IPS DF 19.7 (cell line): ENCODE data around the gene SSMEM1.
A peak's percentile ranks its signal among the peaks of the same experiment; 100 is the strongest.
"Not testable (repeated sequence)": the region's sequence is repeated elsewhere in the genome, so short reads cannot be mapped to it uniquely, and the experiment has no call there.

Experiments used
- DNase-seq: peaks from one replicate; pipeline ENCODE4 v3.0.0-alpha.2; 2013; ENCODE audit warnings: low read depth, low spot score

Gene SSMEM1

DNA sequence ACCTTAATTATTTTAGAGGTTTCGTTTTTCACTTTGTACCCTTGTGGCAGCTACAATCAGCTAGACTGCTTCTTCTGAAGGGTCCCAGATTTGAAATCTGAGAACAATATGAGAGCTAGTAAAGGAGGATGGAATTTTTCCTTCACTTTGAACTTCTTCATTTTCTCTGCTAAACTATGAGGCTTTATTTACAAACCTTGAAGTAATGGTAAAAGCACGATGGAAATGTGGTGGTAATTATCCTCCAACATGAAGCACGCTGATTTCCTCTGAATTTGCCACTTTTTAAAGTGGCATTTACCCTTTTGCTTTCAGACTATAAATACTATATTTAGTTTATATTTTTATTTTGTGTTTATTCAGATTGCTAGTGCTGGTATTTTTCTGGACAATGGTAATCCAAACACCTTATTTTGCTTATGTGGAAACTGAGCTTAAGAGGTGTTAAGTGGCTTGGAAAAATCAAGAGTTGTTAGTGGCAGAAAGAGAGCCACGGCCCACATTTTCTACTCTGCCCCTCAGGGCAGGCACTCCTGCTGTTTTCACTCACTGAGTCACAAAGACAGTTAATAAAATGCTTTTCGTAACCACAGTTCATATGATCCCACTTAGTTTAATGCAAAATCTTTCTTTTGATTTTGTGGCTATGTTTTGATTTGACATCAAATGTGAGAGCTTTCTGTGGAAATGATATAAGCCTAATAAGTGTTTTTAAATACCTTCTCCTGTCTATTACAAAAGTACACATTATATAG, 2.7 kb downstream of the SSMEM1 start:
- no peak for DNase-seq

DNA sequence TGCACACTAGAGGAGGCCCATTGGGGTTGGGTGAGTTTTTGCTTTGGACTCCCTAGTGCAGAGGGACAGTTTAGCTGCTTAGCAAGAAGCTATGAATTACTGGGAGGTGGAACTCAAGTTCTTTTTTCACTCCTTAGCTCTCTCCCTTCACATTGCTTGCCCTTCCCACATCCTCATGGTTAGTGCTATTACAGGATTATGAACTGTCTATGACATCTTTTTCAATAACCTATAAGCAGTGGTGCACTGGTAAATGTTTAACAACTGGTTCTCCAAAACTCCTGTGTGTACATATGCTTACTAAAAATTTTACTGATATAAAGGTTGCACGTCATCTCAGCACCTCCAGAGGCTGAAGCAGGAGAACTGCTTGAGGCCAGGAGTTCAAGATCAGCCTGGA, 6.2 kb downstream of the SSMEM1 start:
- no peak for DNase-seq

DNA sequence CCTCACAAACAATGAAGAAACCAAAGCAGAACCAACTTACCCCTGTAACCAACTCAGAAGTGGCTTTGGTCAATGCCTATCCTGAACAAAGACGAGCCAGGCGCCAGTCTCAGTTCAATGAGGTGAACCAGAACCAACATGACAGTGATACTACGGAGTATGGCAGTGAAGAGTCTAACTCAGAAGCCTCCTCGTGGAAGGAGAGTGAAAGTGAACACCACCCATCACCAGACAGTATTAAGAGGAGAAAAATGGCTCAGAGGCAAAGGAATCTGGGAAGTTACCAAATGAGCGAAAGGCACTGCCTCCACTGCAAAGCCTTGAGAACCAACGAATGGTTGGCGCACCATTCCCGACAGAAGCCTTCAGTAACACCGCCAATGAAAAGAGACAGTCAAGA, 8.4 kb downstream of the SSMEM1 start:
- DNase-seq: no peak

DNA sequence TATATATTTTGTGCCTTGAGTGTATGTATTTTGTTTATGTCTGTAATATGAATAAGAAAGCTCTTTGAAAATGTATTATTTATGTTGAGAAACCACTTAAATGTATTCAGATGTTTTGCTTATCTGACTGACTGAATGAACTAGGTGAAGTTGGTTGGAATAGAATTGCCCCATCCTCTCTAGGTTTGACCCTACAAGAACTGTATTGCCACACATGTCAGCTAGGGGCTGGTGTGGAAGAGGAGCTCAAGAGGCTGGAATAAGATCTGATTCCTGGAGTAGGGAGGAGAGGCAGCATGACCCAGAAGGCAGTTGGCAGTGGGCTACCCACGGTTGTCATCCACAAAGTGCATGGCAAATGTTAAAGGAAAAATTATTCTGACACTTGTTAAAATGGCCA, 9.1 kb downstream of the SSMEM1 start:
- DNase-seq: no peak

DNA sequence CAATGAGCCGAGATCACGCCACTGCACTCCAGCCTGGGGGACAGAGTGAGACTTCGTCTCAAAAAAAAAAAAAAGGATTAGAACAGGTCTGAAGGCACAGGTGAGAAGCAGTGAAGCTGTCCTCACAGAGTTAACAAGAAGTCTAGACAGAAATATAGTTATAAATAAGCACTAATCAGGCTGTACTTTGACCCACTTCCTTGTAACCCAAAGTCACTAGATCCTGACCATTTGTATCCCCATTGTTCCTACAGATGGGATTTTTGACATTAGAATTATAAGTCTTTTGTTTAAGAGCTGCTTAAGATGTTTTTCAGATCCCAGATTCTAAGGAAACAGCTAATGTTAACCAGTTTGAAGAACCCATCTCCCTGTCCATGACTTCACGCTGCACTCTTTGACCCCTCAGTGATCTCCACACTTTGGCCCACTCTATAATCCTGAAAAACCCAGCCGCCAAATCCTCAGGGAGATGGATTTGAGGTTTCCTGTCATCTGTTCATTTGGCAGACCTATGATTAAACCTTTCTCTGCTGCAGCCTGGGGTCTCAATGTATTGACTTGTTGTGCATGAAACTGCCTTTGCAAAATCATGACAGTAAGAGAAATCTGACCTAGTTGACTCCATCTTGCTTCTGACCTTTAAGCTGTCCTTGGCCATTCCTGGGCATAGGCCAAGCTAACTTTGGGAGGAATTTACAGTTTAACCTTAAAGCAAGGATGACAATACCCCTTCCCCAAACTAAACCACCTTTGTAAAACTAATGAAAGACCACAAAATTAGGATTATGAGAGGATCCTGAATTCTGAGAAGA, 11.4 kb downstream of the SSMEM1 start:
- DNase-seq: no peak

DNA sequence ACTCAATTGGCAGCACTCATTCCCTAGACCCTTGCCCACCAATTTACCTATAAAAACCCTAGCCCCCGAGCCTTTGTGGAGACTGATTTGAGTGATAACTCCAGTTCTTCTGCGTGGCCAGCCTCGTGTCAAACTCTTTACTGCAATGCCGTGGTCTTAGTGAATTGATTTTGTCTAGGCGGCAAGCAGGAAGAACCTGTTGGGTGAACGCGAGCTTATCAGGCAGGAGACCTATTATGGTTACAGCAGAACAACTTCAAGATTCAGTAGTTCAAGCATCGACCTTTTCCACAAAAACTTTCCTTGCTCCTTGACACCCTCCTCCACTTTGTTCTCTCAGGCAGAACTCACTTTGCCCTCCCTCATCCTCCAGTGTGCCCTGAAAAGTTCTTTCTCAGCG, 12.2 kb downstream of the SSMEM1 start:
- DNase-seq: no peak

DNA sequence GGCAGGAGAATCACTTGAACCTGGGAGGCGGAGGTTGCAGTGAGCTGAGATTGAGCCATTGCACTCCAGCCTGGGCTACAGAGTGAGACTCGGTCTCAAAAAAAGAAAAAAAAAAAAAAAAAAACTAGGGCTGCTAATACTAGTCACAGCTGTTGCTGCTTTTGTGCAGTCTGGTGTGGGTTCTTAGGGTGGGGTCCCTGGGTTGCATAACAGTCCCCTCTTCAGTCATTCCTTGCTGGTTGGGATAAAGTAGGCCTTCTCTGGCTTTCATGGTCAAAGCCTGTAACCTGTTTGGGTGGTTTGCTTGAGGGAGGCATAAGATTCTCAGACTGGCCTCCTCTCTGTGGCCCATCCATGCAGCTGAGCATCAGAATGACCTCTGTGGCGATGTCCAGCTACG, 14.1 kb downstream of the SSMEM1 start:
- no peak for DNase-seq

DNA sequence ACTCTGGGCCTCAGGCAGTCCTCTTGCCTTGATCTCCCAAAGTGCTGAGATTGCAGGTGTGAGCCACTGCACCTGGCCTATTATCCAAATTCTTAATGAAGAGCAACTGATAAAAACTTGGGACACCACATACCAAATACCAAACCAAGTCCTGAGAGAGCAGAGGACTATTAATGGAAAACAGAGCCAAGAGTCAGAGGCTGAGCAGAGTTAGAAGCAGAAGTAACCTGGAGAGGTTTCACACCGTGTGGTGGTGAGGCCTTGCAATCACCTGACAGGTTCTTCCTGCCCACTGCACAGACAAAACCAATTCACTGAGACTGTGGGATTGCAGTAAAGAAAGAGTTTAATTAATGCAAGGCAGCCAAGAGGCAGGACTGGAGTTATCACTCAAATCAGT, 16.0 kb downstream of the SSMEM1 start:
- no peak for DNase-seq

DNA sequence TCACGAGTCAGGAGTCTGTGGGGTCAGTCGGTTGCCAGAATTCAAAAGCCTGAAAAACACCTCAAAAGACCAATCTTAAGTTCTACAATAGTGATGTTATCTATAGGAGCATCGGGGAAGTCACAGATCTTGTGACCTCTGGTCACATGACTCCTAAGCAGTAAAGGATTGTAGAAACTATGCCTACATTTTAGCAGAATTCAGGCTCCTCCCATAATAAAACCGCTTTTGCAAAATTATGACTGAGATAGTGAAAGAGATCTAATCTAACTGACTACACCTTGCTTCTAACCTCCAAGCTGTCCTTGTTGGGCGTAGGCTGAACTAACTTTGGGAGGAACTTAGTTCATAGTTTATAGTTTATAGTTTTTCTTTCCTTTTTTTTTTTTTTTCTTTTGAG, 16.6 kb downstream of the SSMEM1 start:
- DNase-seq: no peak

DNA sequence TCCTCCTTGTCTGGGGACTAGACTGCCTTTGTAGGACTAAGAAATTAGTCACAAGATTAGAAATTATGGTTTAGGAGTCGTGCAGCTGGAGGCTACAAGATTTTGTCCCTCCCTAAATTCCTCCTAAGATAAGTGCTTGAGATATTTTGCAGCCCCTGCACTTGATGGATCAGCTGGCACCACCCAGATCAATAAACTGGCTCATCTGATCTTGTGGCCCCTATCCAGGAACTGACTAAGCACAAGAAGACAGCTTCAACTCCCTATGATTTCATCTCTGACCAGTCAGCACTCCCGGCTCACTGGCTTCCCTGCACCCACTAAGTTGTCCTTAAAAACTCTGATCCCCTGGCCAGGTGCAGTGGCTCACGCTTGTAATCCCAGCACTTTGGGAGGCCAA, 17.3 kb downstream of the SSMEM1 start:
- not testable (repeated sequence) for DNase-seq

DNA sequence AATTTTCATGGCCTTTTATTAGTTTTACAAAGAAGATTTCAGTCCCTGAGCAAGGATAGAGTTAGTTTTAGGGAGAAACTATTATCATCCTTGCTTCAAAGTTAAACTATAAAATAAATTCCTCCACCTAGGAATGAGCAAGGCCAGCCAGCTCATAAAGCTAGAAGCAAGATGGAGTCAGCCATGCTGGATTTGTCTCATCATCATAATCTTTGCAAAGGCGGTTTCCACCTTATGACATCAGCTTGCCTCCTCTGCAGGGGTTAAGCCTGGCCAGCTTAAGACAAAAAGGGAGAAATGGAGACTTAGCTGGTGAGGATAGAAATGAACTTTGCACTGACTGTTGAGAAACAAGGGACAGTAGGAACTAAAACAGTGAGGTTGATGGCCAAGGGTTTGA, 18.7 kb downstream of the SSMEM1 start:
- no peak for DNase-seq

DNA sequence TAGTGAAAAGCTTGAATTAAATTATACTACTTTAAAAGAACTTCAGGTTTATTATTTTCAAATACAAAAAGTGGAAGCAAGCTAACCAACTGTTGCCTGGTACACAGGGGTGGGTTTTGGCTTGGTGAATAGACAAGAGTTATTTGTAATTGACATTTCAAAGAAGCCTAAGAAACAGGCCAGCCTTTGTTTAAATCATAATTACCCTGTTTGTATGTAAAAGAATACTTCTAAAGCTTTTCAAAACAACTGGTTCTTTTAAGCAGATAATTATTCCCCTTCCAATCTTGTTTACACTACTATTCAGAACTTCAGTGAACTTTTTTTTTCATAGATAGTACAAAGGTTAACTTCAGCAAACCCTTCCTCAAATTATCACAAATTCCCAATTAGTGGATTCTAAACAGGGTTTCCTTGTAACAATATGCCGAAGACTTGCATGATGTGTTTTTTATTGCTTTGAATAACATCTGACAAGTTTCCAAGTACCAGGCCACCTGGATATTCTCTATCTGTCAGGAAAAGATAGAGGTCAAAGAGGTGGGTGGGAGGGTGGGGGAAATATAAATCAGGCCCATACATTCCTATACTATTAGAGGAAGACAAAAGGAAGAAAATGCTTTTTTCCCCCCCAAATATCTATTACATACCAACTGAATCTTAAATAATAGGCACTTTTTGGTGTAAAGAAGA, 20.4 kb downstream of the SSMEM1 start:
- DNase-seq: no peak

DNA sequence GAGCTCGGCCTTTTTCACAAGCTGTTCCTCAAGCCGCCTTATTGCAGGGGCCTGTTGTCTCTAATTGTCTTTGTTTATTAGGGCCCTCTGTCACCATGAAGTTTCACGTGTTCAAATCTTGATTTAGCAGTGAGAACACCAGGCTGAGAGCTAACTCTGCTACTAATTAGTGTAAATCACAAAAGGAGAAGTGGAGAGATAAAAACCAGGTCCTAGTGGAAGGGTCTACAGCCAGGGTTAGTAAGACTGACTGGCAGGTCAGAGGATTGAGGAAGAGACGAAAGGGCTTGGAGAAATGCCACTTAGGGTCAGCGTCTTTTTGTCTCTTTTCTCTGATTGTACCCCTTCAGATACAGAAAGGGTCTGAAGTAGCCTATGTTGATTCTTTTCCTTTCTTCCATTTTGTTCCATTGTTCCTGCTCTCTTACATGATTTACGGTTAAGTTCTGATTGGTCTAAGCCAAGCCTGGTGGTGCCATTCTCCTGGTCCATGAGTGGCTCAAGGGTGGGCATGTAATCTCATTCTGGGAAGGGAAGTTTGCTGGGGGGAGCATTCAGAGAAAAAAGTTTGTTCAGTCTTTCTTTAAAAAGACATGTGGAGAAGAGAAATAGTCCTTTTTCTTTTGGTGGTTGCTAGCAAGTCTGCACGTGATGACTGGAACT, 21.3 kb downstream of the SSMEM1 start:
- no peak for DNase-seq

DNA sequence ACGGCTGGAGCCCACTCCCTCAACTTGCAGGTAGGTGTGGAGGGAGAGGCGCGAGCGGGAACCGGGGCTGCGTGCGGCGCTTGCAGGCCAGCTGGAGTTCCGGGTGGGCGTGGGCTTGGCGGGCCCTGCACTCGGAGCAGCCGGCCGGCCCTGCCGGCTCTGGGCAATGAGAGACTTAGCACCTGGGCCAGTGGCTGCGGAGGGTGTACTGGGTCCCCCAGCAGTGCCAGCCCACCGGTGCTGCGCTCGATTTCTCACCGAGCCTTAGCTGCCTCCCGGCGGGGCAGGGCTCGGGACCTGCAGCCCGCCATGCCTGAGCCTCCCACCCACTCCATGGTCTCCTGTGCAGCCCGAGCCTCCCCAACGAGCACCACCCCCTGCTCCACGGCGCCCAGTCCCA, 22.3 kb downstream of the SSMEM1 start:
- not testable (repeated sequence) for DNase-seq

DNA sequence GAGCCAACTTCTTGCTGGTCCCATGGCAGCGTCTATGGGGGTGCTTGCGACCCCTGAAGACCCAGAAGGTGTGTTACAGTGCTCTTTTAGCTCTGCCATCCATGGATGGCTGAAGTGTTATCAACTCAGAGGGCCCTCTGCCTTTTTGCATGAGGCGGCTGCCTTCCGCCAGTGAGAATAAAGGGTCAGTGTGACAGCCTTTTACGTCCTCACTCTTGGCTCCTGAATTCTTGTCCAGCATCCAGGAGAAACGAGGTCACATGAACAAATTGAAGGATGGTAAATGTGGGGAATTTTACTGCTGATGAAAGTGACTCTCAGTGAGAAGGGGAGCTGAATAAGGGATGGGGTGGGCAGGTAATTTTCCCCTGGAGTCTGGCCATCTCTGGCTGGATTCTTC, 24.1 kb downstream of the SSMEM1 start:
- no peak for DNase-seq

DNA sequence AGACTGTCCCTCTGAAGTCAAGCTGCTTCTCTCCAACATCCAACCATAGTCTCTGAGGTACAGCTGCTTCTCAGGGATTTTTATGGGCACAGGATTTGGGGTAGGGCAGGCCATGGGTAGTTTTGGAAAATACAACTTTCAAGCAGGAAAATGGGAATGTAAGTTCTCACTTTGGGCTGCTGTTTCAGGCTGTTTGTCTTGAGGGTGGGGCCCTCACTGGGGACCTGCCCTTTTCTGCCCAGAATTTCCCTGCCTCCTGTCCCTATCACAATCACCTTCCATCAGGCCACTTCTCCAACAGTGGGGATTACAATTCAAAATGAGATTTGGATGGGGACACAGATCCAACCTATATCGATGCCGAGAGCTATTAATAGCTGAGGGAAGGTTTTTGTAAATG, 24.5 kb downstream of the SSMEM1 start:
- DNase-seq: no peak

DNA sequence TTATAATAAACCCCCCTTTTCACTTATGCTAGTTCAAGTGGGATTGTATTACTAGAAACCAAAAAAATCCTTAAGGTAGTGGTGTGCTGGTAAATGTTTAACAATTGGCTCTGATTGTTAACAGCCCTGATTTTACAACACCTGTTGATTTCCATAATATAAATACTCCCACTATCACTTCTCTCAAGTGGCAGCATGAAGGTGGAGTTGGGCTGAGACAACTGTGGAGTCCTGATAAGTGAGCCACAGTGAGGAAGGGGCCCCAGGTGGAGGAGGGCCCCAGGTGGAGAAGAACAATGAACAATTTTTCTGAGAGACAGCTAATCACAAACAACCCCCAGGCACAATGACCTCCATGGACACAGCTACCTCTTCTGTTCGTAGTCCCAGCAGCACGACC, 26.4 kb downstream of the SSMEM1 start:
- DNase-seq: no peak

DNA sequence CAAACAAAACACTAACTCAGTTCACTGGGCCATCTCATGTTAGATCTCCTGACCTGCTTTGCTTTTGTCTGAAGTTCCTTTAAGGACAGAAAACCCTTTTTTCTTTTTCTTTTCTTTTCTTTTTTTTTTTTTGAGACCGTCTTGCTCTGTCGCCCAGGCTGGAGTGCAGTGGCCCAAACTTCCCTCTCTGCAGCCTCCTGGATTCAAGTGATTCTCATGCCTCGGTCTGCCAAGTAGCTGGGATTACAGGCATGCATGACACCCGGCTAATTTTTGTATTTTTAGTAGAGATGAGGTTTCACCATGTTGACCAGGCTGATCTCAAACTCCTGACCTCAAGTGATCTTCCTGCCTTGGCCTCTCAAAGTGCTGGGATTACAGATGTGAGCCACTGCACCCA, 28.7 kb downstream of the SSMEM1 start:
- not testable (repeated sequence) for DNase-seq

DNA sequence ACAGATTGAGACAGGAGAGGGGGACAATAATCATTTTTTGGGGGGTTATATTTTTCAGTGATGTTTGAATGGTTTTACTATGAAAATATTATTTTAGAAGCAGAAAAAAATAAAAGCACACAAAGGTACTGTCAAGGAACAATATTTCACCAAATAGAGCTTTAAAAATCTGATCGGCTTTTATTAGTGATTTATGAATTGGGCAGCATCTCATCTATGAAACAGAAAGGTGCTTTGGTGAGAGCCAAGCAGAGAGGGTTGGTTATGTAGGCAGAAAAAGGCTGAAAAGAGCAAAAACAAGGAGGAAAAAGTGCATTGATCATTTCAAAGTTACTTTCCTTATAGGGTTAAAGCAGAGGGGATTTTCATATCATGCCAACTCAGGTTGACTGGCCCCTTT, 32.6 kb downstream of the SSMEM1 start:
- no peak for DNase-seq

DNA sequence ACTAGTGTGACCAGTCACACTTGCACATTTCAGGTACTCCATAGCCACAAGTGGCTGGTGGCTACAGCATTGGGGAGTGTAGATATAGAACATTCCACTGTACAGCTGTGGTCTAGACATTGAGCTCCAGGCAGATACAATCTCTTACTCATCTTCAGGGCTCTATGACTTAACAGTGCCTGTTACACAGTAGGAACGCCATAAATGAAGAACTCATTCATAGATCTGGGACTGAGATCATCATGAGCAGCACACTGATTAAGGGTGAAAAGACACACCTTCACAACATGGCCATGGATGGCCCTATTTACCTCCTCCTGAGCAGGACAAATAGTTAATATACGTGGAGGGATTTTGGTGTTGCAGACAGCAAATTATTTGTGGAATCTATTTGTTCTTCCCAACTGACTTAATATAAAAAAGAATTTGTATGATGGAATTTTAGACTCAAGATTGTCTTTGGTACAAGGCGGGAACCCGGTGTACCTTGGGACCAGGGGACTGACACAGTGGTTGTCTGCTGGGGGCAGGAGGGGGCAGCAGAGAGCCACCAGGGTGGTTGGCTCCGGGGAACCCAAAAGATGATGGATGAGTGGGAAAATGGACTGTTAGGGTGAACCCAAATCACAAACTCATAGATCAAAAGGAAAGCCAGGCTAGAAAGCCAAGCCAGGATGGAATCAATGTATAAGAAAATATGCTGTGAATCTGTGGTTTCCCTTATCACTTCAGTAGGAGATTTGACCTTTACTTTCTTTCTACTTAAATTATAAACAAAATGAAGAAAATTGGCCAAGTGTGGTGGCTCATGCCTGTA, 34.7 kb downstream of the SSMEM1 start:
- DNase-seq: peak; percentile 9

DNA sequence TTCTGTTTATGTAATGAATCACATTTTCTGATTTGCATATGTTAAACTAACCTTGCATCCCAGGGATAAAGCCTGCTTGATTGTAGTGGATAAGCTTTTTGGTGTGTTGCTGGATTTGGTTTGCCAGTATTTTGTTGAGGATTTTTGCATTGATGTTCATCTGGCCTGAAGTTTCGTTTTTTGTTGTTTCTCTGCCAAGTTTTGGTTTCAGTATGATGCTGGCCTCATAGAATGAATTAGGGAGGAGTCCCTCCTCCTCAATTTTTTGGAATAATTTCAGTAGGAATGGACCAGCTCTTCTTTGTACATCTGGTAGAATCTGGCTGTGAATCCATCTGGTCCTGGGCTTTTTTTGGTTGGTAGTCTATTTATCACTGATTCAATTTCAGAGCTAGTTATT, 35.8 kb downstream of the SSMEM1 start:
- DNase-seq: not testable (repeated sequence)
